GM19395 (cell line): ENCODE results near the gene ITPR1.

ENCODE experiments used
- ATAC-seq: cut with Tn5 transposase; IDR thresholded peaks from one replicate; pipeline ENCODE4 v1.9.1; 2021; ENCODE audit warnings: mild to moderate bottlenecking, moderate library complexity; ENCODE audit not compliant: unreplicated experiment

The ITPR1 gene

DNA sequence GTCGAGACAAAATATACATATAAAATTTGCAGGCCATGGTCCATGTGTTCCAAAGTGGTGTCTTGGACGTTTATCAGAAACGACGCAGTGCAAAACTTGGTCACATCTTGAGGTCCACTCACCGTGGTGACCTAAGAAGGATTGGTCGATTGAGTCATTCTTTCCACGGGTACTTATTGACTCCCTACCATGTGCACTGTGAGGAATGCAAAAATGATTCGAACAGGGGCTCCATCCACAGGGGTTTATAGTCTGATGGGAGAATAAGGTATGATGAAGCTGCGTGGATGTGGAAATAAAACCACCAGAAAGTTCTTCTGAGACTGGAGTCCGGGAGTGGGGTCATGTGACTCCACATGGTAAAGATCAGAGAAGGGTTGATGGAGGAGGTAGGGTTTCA lies 185.2 kb downstream of the ITPR1 start:
- ATAC-seq: no peak

DNA sequence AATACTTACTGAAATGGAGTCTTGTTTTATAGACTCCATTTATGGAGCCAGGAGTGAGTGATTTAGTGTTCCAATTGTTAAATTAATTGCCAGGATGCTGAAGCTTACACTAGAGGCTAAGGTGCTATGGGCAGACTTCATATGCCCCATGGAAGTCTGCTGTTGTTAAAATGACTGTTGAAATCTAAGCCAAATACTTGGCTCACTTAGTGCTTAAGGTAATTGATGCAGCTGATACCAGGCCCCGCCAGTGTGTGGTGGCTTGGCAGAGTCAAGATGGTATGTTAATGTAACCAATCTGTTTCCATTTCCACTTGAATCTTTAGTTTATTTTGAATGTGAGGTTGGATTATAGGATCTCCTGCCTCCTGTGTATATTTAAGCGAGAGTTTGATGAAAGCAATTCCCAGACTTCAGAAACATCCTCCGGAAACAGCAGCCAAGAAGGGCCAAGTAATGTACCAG lies 187.1 kb downstream of the ITPR1 start:
- no peak for ATAC-seq

DNA sequence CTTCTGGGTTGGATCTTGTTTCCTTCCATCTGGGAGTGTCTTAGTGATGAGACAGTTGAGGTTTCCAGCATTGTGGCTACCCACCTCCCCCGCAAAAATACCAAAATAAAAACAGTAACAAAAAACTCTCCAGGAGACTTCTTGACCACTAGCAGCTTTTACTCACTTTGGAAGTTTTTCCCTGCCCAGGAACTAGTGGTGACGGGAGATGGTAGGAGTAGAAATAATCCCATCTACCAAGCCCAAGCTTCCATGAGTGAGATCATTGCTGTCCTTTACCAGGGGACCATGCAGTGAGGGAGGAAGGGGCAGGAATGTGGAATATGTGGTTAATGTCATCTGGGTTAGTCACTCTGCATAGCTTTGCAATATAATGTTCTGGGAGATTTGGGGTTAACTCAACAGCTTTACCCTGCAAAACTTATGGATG lies 187.7 kb downstream of the ITPR1 start:
- no peak for ATAC-seq

DNA sequence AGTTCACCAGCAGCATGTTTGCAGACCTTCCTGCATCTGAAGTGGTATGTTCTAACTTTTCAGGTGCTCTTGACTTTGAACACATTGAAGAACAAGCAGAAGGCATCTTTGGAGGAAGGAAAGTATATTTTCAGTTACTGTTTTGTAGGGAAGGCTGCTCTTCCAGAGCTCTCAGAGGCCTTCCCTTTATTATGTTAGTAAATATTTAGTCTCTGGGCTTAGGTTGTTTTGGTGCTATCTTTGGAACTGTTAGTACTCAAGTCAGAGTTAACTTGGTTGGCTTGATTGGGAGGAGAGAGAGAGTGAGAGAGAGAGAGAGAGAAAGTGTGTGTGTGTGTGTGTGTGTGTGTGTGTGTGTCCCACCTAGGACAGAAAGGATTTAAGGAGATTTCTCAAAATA lies 188.2 kb downstream of the ITPR1 start:
- ATAC-seq: no peak

DNA sequence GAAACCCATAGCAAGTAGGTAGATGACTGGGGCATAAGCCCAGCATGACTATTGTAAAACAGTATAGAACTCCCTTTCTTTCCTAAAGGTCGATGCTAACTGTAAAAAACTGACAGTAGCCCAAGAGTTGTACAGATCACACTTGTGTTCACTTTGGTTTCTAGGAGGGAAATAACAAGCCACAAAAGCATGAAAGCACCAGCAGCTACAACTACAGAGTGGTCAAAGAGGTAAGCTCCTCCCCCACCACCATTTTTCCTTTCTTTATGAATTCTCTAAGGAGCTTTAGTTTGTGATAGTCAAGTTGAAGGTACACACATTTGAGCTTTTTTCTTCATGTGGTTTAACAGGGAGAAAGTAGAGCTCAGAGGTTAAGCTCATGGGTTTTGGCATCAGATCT lies 191.0 kb downstream of the ITPR1 start:
- no peak for ATAC-seq

DNA sequence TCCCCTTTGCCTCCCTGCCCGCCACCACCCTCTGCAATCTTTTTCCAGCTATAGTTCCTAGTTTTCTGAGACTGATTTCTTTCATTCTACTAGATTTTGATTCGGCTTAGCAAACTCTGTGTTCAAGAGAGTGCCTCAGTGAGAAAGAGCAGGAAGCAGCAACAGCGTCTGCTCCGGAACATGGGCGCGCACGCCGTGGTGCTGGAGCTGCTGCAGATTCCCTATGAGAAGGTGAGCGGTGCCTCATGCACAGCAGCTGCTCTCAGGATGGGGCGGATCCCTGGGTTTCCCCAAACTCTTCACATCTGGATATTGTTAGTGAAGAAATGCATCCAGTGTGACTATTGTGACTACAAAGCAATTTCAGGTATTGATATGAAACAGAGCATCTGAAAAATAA lies 191.8 kb downstream of the ITPR1 start:
- no peak for ATAC-seq

DNA sequence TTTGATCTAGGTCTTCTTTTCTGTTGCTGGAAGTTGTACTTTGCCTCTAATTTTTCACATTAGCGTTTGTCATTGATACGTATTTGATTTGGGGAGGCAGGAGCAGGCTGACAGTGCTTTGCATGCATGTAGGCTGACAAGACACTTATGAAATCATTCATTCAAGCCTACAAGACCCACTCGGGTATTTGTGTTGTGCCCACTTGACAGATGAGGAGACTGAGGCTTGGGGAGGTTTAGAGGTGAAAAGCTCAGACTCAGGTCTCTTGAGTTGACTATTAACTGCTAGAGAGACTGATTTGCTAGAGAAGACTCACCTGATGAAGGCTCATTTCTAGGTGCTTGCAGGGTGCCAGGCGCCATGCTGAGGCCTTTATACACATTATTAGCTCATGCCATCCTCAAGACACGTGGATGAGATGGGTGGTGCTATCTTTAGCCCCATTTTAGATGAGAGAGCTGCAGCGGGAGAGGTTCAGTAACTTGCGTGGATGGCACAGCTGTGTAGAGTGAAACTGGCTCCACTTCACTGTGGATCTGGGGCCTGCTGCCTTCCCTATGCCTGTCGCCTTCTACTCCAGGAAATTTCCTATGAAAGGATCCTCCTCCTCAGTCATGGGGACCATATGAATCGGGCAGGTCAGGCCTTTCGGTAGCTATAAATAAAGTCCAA lies 192.7 kb downstream of the ITPR1 start:
- ATAC-seq: no peak

DNA sequence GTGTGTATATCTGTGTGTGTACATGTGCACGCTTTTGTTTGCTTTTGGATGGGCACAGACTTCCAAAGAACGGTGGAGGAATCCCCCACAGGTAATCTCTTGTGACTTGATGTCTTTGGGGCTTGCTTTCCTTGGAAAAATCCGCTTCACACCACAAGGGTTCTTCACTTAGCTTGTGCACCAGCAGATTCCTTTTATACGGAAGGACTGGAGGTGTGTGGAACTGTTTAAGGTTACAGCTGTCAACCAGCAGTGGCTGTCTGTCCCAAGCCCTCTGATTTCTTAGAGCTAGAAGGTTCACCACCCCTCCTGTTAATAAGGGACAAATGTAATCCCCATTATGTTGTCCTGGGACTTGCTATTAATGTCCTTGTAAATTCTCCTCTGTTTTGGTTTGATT lies 193.5 kb downstream of the ITPR1 start:
- no peak for ATAC-seq

DNA sequence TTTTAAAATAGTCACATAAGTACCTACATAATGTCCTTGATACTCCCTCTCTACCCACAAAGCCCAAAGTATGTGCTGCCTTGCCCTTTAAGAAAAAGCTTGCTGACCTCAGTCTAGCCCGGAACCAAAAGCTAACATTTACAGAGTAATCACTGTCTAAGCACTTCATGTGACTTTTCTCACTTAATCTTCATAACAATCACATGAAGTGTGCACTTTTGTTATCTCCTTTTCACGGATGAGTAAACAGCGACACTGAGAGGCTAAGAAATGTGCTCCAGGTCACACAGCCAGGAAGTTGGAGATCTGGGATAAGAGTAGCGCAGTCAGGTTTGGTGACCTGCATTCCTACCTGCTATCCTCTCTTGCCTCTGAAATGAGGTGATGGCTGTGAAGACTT lies 194.0 kb downstream of the ITPR1 start:
- ATAC-seq: no peak

DNA sequence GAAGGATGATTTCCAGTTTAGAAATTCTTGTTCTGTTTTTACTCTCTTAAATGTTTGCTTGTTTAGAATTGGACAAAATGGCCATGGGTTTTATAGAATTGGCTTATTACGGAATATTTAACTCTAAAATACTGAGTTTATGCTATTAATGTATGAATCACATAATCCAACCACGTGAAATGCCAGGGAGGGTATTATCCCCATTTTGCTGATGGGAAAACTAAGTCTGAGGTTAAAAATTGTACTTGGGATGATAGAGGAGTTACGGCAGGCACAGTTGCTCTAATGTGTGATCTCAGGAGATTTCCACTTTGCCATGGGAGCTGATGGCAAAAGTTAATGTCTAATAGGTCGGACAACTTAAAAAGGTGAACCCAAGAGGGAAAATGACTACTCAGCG lies 194.4 kb downstream of the ITPR1 start:
- no peak for ATAC-seq

DNA sequence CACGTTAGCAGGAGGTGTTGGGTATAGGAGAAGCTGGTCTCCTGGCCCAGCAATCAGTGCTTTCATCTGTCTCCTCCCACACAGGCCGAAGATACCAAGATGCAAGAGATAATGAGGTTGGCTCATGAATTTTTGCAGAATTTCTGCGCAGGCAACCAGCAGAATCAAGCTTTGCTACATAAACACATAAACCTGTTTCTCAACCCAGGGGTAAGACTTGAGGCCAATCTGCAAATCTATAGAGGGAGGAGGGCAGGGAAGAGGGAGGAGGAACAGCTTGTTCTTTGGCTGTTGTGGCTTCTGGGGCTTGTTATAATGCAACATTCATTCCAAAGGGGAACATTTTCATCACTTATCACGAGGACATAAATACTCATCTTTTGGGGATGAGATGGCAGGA lies 195.3 kb downstream of the ITPR1 start:
- no peak for ATAC-seq

DNA sequence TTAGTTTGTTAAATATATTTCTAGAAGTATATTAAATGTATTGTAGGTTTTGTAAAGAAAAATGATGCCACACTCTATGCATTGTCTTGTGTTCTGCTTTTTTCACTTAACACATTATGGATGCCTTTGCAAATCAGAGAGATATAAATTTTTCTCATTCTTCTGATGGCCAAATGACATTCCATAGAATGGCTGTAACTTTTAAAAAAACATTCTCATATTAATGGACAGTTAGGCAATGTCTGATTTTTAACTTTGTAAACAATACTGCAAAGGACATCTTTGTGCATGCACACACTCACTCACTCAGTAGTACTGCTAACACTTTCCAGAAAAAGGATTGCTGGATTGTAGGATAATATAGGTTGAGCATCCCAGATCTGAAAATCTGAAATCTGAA lies 195.9 kb downstream of the ITPR1 start:
- ATAC-seq: no peak

DNA sequence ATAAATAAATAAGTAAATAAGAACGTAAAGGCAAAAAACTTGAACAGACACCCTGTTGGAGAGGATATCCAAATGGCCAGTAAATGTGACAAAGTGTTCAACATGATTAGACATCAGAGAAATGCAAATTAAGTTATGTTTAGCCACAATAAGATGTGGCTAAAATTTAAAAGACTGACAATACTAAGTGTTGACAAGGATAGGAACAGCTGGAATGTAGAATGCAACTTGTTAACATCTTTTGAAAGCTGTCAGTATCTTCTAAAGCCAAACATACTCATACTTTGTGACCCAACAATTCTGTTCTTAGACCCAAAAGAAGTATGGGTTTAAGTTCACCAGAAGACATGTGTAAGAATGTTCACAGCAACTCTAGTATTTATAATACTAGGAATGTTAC lies 197.1 kb downstream of the ITPR1 start:
- no peak for ATAC-seq

DNA sequence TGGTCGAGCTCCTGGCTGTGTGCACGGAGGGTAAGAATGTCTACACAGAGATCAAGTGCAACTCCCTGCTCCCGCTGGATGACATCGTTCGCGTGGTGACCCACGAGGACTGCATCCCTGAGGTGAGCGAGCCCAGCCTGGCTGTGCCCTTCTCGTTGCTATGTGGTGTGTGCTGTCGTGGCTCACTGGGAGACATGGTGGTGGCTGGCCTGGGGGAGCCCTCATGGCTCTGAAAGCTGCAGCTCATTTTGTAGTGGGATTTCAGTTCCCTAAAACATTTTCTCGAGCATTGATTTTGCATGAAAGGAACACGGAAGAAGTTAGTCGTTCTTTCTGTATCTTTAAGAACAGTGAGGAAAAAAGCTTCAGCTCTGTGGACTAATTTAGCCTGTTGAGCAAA lies 200.5 kb downstream of the ITPR1 start:
- peak; percentile 95 for ATAC-seq

DNA sequence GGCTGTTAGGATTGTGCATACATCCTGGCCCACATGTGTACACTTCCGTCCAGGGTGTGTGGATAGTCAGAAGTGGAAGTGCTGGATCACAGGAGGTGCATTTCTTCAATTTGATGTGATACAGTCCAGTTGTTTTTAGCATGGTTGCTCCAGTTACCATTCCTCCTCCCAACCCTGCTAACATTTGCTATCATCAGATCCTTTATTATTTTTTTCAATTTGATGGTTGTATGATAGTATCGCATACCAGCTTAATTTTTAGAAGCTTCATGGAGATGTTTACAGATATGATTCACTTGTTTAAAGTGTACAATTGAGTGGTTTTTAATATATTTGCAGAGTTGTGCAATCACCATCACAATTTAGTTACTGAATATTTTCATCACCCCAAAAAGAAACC lies 202.7 kb downstream of the ITPR1 start:
- no peak for ATAC-seq

DNA sequence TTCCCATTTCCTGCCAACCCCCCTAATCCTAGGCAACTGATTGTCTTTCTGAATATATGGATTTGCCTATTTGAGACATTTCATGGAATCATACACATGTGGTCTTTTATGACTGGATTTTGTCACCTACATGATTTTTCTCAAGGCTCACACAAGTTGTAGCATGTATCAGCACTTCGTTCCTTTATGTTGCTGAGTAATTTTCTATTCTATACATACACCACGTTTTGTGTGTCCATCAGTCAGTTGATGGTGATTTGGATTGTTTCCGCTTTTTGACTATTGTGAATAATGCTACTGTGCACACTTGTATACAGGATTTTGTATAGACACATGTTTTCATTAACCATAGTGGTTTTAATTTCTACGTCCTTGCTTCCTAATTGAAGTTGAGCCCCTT lies 203.1 kb downstream of the ITPR1 start:
- no peak for ATAC-seq

DNA sequence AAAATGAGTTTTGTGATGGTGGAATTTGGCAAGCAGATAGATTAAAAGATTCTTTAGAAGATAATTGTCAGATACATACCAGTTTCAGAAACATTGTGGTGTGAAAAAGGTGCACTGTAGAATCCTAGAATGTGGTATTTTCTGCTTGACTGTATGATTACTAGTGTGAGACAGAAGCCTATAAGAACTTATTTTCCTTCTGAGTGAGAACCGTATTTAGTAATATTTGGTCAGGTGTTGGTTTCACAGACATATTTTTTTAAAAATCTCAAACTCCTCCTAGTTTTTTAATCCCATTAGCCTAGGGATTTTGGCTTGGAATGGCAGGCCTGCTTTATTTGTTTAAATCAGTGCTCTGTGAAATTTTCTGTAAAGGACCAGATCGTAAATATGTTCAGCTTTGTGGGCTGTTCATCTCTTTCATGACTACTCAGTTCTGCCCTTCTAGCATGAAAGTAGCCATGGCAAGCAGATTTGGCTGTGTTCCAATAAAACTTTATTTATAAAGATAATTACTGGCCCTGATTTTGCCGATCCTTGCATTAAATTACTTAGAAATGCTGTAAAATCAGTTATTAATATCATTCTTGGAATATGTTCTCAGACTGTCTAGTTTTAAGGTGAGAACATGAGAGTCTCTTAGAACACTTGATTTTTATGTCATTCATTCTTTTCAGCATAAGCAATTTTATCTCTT lies 205.1 kb downstream of the ITPR1 start:
- no peak for ATAC-seq

DNA sequence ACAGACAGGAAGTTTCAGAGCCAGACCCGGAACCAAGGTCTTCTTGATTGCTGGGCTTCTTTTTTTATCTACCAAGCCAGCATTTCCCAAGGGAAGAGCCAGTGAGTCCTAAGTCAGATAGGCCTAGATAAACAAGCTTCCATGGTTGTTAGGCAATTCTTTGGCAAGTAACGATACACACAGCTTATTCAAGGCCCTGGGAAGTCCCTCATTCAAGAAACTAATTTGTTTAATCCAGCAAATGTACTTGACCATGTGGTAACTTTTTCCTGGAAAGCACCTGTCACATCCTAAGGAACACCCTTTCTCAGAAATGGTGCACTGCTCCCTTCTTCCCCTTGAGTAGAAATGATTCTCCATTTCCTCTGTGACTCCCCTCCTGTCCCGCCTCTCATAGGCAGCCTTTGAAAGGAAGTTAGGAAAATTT lies 209.9 kb downstream of the ITPR1 start:
- no peak for ATAC-seq

DNA sequence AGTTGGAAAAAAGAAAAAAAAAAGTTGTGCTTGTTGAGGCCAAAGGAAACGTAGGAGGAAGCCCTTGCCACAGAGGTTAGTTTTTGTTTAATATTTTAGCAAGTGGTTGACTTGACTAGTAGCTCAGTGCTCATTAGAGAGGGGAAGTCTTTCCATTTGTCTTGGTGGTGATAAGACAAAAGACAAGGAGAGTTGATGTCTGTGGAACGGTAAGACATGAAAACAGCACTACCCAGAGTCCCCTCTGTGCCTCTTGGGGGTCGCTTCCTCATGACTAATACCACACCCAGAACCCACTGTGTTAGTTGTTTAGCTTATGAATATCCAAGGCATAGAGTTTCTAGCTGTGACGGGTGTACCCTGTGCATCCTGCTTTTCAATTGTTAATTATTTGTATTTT lies 211.4 kb downstream of the ITPR1 start:
- no peak for ATAC-seq

DNA sequence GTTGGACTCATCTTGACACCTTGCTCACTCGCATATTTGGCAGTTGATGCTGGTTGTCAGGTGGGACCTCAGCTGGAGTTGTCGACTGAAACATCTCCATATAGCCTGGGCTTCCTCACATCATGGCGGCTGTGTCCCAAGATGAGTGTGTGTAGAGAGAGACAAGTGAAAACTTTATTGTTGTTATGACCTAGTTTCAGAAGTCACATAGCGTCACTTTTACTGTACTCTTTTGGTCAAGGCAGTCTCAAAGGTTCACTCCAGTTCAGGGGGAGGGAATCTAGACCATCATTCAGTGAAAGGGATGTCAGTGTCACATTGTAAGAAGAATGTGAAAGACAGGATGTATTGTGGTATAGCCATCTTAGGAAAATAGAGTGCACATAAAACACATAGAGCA lies 214.2 kb downstream of the ITPR1 start:
- no peak for ATAC-seq

DNA sequence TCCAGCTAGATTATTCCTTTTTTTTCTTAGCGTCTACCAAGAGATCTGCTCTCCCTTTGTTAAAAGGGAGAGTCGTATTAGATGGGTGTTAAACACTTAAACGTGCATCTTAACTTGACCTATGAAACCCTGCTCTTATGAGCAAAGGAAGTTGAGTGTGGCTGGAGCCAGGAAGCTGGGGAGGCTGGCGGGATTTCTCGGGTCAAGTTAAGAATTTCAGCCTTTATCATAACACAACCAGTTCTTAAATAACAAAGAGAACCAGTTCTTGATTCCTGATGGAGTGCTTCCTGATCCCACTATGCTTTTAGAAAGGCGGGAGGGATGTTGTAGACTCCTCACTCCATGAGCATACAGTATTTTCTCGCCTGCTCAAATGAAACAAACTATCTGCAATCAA lies 215.1 kb downstream of the ITPR1 start:
- no peak for ATAC-seq

DNA sequence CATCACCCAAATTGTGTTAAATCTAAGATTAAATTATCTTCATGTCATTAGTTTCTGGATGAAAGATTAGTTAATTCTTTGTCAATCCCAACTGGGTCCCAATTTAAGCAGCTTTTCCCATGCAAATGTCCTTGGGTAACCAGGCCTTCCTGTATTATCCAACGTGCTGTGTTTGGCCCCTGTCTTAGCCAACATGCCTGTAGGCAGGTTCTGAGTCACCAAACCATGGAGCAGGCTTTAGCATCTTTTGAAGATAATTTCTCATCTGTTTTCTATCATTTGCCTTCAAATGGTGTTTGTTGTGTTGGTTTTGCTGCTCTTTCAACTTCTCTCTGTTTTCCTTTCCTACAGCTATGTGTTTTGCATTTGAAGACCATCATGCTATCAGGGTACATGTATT lies 216.2 kb downstream of the ITPR1 start:
- ATAC-seq: no peak

DNA sequence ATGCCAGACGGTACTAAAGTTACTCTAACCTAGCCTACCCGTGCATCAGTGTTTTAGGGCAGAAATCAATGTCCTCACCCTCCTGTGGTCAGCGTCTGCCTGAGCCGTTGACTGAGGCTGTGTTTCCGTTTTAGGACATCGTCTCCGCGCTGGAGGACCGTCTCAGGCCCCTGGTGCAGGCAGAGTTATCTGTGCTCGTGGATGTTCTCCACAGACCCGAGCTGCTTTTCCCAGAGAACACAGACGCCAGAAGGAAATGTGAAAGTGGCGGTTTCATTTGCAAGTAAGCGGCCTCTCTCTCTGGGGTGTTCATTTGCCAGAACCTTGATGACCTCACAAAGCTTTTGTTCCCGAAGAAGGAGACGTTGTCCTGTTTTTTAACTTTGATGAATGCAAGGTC lies 217.0 kb downstream of the ITPR1 start:
- no peak for ATAC-seq
